MM.1S (cell line): ENCODE measurements around the gene GPC4.

Source experiments
- DNase-seq: peaks from one replicate; pipeline ENCODE4 v3.0.0-alpha.2; 2015
- H2AFZ ChIP-seq: fragments of 300-600 bp; sonication (generic); 2 replicates; pipeline ENCODE4 v1.6.0; 2016; ENCODE audit warnings: antibody characterized with exemption, low read length
- H3F3A ChIP-seq: fragments of 300-600 bp; sonication (generic); 2 replicates; pipeline ENCODE4 v1.6.1; 2016; ENCODE audit warnings: mild to moderate bottlenecking, antibody characterized with exemption, low read length, moderate library complexity, mixed read lengths; ENCODE audit not compliant: insufficient read depth
- H3K27ac ChIP-seq: fragments of 300-600 bp; sonication (generic); 2 replicates; pipeline ENCODE4 v1.5.1; 2016; ENCODE audit warnings: mild to moderate bottlenecking, low read length
- H3K27me3 ChIP-seq: fragments of 300-600 bp; sonication (generic); replicated peaks from 2 replicates; pipeline ENCODE4 v1.6.0; 2016; ENCODE audit warnings: low read length; ENCODE audit not compliant: insufficient read depth
- H3K36me3 ChIP-seq: fragments of 300-600 bp; sonication (generic); replicated peaks from 2 replicates; pipeline ENCODE4 v1.6.1; 2016; ENCODE audit warnings: mild to moderate bottlenecking, low read length, mixed read lengths; ENCODE audit not compliant: insufficient read depth
- H3K4me1 ChIP-seq: fragments of 300-600 bp; sonication (generic); 2 replicates; pipeline ENCODE4 v1.6.1; 2016; ENCODE audit warnings: low read length, mixed read lengths
- H3K4me2 ChIP-seq: fragments of 300-600 bp; sonication (generic); 2 replicates; pipeline ENCODE4 v1.6.0; 2016; ENCODE audit warnings: low read depth, low read length
- H3K4me3 ChIP-seq: fragments of 300-600 bp; sonication (generic); 2 replicates; pipeline ENCODE4 v1.5.1; 2016; ENCODE audit warnings: low read length, mixed read lengths
- H3K79me2 ChIP-seq: fragments of 300-600 bp; sonication (generic); 2 replicates; pipeline ENCODE4 v1.6.1; 2016; ENCODE audit warnings: mixed run types, low read length, mixed read lengths
- H3K9ac ChIP-seq: fragments of 300-600 bp; sonication (generic); 2 replicates; pipeline ENCODE4 v1.6.1; 2016; ENCODE audit warnings: low read length, mixed read lengths
- H3K9me2 ChIP-seq: fragments of 300-600 bp; sonication (generic); replicated peaks from 2 replicates; pipeline ENCODE4 v1.6.1; 2016; ENCODE audit warnings: mild to moderate bottlenecking, low read length, mixed read lengths; ENCODE audit not compliant: insufficient read depth
- H3K9me3 ChIP-seq: fragments of 300-600 bp; sonication (generic); replicated peaks from 2 replicates; pipeline ENCODE4 v1.6.1; 2016; ENCODE audit warnings: mild to moderate bottlenecking, low read length, mixed read lengths; ENCODE audit not compliant: insufficient read depth
- H4K20me1 ChIP-seq: fragments of 300-600 bp; sonication (generic); 2 replicates; pipeline ENCODE4 v1.6.1; 2016; ENCODE audit warnings: mild to moderate bottlenecking, low read length, moderate library complexity, mixed read lengths; ENCODE audit not compliant: insufficient read depth
- CTCF ChIP-seq: fragments of 300-600 bp; sonication (generic); IDR thresholded peaks from 2 replicates; pipeline ENCODE4 v1.5.1; 2016; ENCODE audit warnings: antibody characterized with exemption, low read length, mixed read lengths
- EZH2 ChIP-seq: fragments of 300-600 bp; sonication (generic); optimal IDR thresholded peaks from 2 replicates; pipeline ENCODE3; 2017; ENCODE audit warnings: low read depth, mild to moderate bottlenecking, antibody characterized with exemption, low read length, mixed read lengths
- EZH2phosphoT487 ChIP-seq: fragments of 300-600 bp; sonication (generic); IDR thresholded peaks from 2 replicates; pipeline ENCODE4 v1.6.1; 2018; ENCODE audit warnings: antibody characterized with exemption, low read length

Gene GPC4

DNA sequence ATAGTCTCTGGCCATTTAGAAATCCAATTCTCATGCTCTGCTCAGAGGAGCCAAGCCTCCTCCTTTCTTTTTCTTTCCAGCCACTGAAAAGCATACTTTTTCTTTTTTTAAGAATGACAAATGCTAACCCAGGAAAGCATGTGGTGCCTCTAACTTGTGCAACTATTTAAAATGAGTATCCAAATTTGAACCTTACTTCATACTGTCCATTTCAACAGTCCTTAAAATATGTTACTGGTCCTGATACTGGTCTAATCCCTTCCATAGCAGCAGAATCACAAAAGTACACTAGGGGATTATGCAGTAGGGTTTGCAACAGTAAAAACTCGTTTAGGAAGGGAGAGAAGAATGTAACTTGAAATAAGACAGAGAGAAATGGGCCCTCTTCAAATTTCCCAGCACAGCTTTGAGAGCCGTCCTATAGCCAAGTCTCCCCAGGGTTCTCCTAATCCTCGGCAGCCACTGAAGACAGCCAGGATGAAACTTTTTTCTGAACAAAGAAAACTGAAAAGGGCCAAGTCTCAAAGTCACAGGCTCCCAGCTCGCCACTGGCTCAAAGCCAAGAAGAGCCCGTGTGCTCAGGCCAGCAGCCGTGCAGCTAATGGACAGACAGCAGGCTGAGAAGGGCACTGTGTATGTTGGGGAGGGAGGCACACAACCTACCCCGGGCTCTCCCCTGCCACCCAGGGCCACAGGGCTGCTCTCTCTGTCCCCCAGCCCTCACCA, 39.5 kb downstream of the GPC4 start:
- no peak overlapping the region for H3K9ac ChIP-seq
- no peaks in the 10 kb centered on the region for H3K27me3 ChIP-seq
- no peaks in the 10 kb centered on the region for H3F3A ChIP-seq
- no peak for DNase-seq
- H3K9me2 ChIP-seq = no peaks in the 10 kb centered on the region
- no peaks in the 10 kb centered on the region for H4K20me1 ChIP-seq
- H3K9me3 ChIP-seq = no peaks in the 10 kb centered on the region
- no peaks in the 10 kb centered on the region for H3K79me2 ChIP-seq
- H3K36me3 ChIP-seq = no peaks in the 10 kb centered on the region
- H3K4me2 ChIP-seq = no peak overlapping the region
- H3K27ac ChIP-seq = no peak overlapping the region
- TF ChIP-seq EZH2phosphoT487 (no peak), CTCF (no peak), EZH2 (no peak)
- H3K4me3 ChIP-seq = no peak overlapping the region
- H2AFZ ChIP-seq = no peak overlapping the region
- peaks cover 4% of the 10 kb centered on the region; the same call in 1 of the 2 replicates for H3K4me1 ChIP-seq

- H3K4me3 ChIP-seq = no peak overlapping the region
- peaks cover 4% of the 10 kb centered on the region; the same call in 1 of the 2 replicates for H3K4me1 ChIP-seq
- no peaks in the 10 kb centered on the region for H3K9me2 ChIP-seq
- no peaks in the 10 kb centered on the region for H3F3A ChIP-seq
- no peaks in the 10 kb centered on the region for H3K36me3 ChIP-seq
- H3K9me3 ChIP-seq = no peaks in the 10 kb centered on the region
- no peak overlapping the region for H3K27ac ChIP-seq
- no peaks in the 10 kb centered on the region for H4K20me1 ChIP-seq
- no peaks in the 10 kb centered on the region for H3K27me3 ChIP-seq
- no peaks in the 10 kb centered on the region for H3K79me2 ChIP-seq
- no peak overlapping the region for H2AFZ ChIP-seq
- H3K4me2 ChIP-seq = no peak overlapping the region
- TF ChIP-seq EZH2 = no peak
- no peak for TF ChIP-seq EZH2phosphoT487
- no peak for TF ChIP-seq CTCF
- H3K9ac ChIP-seq = no peak overlapping the region
- no peak for DNase-seq
Measured at GRCh38 chrX:133374874-133375387, 40.4 kb downstream of the GPC4 start.

DNA sequence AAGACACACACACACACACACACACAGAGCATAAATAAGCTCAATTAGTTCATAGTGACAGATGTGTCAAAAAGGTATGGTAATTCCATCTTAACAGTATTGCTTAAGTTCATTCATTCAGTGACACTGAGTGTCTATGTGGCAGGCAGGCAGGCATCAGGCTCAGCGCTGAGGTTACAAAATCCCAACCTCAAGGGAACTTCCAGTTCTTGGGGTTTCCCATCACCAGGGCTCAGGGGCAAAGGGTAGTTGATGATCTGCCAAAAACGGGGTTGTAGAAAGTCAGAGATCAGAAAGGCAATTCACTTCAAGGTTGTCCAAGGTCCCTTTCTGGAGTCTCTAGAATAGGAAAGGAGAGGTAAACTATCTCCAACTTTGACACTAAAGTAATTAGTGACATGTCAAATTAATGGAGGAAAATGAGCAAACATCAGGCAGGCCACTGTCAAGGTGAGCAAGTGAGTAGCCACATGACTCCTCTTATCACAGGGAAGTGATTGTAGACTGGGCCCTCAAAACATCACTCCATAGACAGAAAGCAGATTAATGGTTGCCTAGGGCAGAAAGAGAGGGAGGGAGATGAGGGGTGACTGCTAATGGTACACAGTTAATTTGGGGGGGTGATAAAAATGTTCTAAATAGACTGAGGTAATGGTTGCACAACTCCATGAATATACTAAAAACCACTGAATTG, 41.8 kb downstream of the GPC4 start:
- no peak for DNase-seq
- no peak overlapping the region for H3K27ac ChIP-seq
- no peak overlapping the region for H2AFZ ChIP-seq
- H3K9ac ChIP-seq = no peak overlapping the region
- no peaks in the 10 kb centered on the region for H3K27me3 ChIP-seq
- TF ChIP-seq CTCF (no peak), EZH2 (no peak), EZH2phosphoT487 (no peak)
- peaks cover 4% of the 10 kb centered on the region; the same call in 1 of the 2 replicates for H3K4me1 ChIP-seq
- no peak overlapping the region for H3K4me3 ChIP-seq
- no peaks in the 10 kb centered on the region for H3K36me3 ChIP-seq
- H3K4me2 ChIP-seq = no peak overlapping the region
- H3F3A ChIP-seq = no peaks in the 10 kb centered on the region
- H3K9me2 ChIP-seq = no peaks in the 10 kb centered on the region
- H3K79me2 ChIP-seq = no peaks in the 10 kb centered on the region
- H3K9me3 ChIP-seq = no peaks in the 10 kb centered on the region
- no peaks in the 10 kb centered on the region for H4K20me1 ChIP-seq
